HG03135 (cell line): Measurements from ENCODE around the gene FBXL4.

Experiments used
- ATAC-seq: cut with Tn5 transposase; IDR thresholded peaks from one replicate; pipeline ENCODE4 v1.9.1; 2021; ENCODE audit warnings: mild to moderate bottlenecking, moderate library complexity; ENCODE audit not compliant: unreplicated experiment

FBXL4 gene

DNA sequence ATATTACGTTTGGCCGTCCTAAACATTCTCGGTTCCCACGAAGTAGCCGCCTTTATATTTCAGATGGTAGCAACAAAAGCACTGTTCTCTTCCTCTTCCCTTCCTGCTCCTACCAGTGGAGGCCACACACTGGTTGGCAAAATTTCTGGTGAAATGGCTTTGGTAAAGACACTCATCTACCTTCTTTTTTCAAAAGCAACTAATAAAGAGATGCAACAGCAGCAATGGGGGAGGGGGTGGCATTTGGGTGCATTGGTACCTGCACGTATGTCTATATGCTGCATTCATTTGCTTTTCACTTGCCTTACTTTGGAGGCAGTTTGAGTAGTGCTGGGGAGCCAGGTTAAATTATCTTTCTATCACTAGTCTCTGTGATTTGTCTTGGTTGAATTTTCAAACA lies 107.4 kb downstream of the FBXL4 start:
- ATAC-seq = no peak

DNA sequence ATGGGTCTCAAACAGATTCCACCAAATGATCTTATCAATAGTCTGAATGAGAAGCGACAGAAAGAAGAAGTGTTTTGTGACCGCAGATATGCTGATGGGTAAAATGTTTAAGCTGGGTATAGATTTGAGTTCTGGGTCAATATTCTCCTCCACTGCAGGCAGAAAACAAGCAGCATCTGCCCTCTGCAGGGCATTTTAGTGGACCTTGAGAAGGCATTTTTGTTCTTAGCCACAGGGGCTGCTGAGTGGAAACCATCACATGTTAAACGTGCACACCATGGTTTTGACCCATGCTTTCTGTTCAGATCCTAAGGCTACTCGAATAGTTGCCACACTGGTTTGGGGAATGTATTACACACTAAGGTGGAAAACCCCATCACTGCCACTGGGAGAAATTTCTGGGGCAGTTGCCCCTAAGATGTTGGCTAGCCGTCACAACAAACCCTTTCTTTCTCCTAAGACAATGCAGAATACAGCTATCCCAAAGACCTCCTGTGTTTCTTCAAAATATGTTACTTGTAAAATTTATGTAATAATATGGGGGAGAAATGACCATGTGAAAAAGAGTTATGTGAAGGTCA lies 107.9 kb downstream of the FBXL4 start:
- no peak for ATAC-seq

DNA sequence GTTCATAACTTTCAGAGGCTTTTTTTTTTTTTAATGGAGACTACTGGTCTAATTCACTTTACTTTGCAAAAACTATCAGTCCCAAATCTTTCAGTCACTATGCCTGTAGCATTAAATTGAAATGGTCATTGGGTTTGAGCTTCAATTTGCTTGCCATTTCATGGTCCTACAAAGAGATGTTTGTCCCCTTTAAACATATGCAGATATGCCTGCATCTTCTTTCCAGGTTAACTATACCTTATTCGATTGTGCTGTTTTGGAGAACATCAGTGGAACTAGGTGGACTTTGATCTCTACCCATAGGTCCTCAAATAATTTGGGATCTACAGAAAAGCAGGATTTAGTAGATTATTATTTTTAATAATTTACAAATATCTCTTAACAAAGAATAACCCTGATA lies 108.8 kb downstream of the FBXL4 start:
- no peak for ATAC-seq

DNA sequence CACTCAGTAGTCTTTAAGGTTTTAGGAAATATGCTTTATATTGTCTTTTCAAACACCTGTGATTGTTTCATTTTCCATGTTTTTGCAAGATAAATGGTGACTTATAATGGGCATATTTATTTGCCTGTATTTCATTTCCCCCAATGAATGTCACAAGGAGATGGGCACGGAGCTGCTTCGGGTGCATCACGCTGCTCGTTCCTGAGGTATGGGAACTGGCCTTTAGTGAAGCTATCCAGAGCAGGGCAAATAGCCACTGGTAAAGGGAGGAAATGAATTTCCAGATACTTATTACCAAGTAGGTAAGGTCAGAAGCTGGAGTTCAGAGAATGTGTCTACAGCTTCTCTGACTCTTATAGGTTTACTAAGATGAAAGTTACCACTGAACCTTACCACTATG lies 109.7 kb downstream of the FBXL4 start:
- no peak for ATAC-seq

DNA sequence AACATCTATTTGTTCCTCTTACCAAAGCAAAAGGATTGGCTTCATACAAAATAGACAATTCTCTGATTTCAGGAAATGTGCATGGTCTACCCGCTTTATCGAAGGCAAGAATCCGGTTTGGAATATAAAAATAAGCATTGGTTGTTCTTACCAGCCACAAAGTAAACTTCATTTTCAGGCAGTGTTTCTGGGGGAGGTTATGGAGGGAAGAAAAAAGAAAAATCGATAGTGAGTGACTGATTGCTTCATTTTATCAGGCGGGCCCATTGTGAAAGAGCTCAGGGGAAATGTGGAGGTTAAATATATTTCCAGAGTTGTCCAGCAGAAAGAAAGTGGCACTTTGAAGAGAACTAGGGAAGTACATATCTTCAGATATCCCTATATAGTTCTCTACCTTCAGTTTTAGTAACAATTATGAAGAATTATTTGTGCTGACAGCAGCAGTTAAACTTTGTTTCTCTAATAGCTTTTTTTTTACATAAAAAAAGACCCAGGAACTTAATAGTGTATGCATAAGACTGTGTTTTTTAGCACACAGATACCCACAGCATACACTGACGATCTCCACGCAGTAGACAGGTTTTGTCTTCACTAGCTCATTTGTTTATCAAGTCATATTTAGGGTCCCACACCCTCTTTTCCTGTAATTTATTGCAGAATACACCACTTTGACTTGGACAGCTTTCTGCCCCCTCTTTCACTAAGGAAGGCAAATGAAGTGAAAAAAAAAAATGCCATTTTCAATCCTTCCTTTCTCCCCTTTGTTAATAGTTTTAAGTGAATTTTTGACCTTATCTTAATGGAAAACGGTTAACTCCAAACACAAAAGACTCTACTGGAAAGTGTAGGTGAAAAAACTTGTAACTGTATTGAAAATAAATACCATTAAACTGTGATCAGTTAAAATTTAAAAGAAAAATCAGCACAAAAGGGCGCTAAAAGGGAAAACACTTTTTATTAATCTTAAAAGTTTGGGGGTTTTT lies 110.5 kb downstream of the FBXL4 start:
- ATAC-seq = no peak

DNA sequence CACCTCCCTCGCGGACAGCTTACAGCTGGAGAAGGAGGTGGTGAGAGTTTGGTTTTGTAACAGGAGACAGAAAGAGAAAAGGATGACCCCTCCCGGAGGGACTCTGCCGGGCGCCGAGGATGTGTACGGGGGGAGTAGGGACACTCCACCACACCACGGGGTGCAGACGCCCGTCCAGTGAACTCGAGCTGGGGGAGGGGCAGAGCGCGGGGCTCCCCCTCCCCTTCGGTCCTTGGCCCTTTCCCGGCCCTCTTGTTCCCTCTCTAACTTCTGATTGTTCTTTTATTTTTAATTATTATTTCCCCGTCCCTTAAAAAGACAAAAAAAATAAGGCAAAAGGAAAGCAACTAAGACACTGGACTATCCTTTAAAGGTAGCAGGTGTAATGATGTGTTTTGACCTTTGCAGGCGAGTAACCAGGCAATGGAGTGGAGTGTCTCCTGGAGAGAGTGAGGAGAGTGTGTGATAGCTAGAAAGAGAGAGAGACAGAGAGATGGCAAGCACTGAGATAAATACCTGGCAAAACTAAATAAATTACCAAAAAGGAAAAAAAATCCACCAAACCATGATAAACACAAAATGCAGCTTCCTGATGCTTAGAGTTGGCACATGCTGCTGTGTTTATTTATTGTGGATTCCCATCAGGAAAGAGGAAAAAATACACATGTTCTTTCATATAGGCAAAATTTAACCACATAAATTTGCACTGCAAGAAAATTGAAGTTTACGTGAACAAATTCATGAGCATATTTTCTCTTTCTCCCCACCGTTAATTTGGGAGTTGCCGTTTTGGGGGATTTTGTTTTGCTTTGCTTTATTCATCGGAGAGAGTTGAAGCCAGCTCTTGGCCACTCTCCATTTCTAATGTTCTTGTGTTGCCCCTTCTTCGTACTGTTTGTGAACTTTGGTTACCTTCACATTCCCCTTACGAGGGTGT lies 111.5 kb downstream of the FBXL4 start:
- no peak for ATAC-seq

DNA sequence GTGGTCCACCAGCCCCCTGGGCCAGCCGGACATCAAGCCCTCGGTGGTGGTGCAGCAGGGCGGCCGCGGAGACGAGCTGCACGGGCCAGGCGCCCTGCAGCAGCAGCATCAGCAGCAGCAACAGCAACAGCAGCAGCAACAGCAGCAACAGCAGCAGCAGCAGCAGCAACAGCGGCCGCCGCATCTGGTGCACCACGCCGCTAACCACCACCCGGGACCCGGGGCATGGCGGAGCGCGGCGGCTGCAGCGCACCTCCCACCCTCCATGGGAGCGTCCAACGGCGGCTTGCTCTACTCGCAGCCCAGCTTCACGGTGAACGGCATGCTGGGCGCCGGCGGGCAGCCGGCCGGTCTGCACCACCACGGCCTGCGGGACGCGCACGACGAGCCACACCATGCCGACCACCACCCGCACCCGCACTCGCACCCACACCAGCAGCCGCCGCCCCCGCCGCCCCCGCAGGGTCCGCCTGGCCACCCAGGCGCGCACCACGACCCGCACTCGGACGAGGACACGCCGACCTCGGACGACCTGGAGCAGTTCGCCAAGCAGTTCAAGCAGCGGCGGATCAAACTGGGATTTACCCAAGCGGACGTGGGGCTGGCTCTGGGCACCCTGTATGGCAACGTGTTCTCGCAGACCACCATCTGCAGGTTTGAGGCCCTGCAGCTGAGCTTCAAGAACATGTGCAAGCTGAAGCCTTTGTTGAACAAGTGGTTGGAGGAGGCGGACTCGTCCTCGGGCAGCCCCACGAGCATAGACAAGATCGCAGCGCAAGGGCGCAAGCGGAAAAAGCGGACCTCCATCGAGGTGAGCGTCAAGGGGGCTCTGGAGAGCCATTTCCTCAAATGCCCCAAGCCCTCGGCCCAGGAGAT lies 112.4 kb downstream of the FBXL4 start:
- ATAC-seq = no peak

DNA sequence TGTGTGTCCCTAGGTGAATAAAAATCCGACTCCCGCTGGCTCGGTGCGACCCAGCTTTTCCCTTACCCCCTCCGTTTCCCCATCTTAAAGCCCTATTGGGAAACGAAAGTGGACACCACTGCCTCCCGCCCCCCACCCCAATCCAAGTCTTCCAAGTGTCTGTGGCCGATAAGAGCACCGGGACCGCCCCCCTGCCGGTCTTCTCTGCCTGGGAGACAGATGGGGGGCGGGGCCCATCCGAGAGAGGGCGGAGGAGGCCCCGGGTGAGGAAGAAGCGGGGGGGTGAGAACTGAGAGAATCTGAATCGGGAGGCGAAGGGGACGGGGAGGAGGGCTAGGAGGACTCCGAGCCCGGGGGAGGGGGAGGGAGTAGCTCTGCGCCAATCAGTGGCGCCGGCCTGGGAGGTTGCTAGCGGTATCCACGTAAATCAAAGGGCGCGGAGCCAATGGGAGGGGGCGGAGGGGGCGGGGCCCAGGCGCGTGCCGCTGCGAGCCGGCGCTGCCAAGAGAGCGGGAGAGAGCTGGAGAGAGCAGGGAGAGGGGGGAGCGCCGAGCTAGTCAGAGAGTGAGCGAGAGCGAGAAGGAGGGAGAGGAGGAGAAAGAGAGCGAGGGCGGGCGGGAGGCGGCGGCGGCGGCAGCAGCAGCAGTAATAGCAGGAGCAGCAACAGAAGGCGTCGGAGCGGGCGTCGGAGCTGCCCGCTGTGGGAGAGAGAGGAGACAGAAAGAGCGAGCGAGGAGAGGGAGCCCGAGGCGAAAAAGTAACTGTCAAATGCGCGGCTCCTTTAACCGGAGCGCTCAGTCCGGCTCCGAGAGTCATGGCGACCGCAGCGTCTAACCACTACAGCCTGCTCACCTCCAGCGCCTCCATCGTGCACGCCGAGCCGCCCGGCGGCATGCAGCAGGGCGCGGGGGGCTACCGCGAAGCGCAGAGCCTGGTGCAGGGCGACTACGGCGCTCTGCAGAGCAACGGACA lies 113.4 kb downstream of the FBXL4 start, which contains the start of gene POU3F2:
Gene POU3F2 (plus strand): TSS at position 515 of the 972 bp plus-strand sequence. CDS start 300 bp downstream, at position 815.
- ATAC-seq = peak; percentile 59

DNA sequence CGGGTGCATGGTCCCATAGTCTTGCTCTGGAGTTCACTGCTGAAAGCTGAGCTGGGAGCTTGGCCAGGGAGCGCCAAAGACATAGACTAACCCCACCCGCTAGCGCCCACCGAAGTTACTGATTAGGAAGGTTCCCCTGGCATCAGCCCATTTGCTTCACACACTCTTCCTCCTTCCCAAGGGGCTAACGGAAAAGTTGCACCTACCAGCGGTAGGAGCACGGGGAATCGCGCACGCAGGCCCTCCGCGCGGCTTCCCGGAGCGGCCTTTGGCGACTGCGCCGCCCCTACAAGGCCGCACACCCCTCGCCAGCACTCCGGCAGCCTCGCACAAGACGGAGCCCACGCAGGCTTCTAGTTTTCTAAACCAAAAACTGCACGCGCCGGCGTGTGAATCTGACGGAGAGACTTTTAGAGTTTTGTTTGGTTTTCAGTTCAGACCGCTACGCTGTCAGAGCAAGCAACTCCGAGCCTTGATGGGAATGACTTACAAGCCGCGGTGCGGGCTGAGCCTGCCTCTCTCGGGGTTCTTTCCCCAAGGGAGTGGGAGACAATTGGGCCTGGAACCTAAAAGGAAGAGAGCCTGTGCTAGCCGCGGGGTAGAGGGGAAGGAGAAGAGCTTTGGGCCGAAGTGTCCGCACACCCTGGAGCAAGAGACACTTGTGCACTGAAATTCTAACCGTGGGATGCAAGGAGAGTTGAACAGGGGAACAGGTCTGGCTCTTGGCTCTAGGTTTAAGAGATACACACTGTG lies 114.3 kb downstream of the FBXL4 start:
- ATAC-seq = no peak

DNA sequence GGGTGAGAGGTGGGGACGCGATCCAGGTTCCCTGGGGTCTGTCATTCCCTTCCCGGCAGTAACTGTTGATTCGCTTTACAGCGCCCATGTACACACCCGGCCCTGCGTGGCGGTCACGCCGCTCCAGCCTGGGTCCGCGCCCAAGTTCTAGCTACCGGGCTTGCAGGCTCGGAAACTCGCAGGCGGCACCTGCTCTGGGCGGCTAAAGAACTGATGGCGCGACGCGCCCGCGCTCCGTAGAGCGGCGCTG lies 114.8 kb downstream of the FBXL4 start:
- no peak for ATAC-seq

DNA sequence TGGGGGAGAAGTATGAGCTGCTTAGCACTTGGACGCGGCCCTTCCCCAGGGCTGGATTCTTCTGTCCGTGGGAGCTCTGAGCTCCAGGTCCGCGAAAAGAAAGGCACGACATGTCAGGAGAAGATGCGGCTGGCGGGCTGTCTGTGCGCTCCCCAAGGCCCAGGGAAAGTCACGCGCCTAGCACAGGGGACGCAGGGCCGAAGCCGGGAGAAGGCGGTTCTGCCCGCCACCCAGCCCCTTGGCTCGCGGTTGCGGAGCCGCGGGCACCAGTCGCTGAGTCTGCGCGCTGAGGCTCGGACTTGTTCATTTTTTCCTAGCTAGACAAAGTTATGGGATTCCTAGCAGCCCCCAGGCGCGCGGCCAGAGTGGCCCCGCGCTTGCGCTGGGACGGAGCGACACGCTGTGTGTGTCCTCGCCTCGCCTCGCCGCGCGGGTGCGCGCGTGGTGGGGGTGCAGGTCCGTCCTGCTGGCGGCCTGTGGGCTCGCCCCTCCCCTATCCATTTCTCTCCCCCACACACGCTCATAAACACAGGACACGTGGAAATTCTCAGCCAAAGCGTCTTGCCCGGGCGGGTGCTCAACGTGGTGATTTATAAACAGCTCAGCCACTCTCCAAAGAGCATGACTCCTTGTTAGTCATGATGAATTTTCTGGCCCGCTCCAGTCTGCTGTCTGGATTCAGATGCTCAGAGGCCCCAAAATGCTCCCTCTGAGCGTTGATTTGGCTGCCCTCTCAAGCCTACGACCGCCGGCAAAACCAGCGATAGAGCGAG lies 115.3 kb downstream of the FBXL4 start:
- no peak for ATAC-seq

DNA sequence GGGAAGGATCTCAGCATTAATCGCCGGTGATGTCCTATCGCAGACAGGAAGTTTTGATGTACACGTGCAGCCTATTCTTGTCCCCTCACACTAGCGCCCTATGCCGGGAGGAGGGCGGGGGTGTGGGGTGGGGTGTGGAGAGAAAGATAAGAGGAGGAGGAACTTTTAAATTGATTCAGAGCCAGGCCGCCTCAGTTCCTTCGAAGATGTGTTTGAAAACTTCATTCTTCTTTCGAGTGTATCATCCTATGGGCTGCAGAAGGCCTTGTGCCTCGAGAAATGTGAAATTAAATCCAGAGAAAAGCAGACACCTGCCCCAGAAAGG lies 115.8 kb downstream of the FBXL4 start:
- no peak for ATAC-seq

DNA sequence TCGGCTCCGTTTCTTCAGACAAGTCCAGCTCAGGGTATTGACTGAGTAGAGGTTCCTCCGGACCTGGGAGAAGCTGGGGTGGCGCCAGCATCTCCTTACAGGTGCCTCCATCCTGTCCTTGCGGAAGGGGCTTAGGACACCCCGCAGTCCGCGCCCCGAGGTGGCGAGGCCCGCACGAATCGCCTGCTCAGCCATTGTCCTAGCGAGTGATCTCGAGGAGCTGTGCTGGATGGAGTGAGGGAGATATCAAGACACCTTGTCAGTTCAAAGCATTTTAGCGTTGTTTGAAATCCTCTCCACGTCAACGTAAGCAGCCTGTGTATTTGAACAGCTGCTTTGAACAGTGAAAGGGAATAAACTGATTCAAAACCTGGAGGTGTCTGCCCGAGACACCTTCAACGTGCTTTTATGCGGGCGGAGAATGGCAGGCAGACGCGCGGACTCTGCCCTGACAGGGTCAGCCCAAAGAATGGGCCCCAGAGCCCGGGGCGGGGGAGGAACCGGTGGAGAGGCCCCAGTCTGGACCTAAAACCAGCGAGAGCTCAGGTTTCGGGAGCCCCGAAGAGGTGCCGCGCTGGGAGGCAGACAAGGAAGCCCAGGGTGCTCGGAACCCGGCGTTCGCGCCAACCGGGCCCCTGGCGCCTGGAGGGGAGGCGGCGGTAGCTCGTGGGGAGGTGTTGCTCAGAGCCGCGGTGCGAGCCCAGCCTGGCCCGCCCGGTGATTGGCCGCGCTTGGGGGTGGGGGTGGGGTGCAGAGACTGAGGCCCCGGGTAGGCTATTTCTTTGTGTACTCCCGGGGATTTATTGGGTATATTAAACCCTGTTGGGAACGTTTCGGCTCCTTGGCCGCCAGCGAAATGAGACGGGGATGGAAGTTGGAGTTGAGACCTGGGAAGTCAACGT lies 116.4 kb downstream of the FBXL4 start:
- ATAC-seq = no peak

DNA sequence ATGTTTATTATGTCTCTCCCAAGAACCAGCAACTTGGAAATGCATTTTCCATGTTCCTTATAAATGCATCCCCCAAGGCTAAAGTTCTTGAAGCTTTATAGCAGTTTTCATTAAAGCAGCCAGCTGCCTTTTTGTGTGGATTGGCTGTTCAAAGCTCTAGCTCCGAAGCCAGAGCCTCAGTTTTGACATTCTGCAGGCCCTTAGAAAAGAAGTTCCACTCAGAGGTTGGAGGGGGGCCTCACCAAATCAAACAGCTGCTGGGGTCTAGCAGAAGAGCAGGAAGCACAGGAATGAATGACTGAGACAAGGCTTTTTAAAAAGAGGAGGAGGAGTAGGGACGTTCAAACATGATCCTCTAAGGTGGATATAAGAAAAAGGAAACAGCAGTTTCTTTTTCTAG lies 117.6 kb downstream of the FBXL4 start:
- no peak for ATAC-seq

DNA sequence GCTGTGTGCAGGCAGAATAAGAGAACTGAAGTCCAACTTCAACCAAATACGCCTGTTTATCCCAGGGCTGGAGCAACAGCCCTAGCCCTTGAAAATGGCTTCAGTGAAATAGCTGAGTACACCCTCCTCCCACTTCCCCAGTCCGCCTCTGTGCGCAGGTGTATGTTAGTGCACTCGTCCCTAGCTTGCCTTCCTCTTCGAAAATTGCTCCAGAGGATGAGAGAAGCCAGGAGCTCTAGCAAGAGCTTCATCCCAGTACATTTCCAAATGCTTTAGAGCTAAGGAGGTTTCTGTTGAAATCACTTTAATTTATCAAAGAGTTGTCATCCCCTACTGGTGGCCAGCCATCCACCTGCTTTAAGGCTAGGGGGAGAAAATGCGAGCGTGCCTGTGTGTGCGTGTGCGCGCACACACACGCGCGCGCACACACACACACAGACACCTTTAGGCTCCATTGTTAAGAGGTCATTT lies 118.8 kb downstream of the FBXL4 start:
- ATAC-seq = no peak

DNA sequence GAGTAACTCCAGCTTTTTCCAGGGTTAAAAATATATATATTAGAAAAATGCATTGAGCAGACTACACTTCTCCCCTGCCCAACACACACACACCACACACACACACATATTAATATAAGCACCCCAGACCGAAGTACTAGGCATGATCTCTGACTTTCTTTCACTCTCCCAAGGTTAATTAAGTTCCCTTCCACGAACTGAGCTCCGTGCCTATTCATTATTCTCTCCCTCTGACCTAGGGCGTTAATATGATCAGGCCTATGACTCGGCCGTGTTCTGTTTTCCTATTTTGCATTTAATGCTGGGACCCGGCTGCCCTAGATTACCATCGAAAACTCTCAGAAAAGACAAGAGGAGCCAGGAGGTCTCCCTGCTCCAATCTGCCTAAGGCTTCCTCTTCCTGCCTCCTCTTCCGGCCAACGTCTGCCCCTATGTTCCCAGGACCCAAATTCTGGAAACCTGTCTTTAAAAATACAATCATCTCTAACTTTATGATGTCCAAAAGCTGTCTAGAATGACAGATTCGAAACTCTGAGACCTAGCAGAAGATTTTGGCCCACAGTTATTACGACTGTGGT lies 119.4 kb downstream of the FBXL4 start:
- ATAC-seq = no peak
